Astrocyte (in vitro differentiated cells and primary cell): ENCODE data around the gene EPB41. TPM values are rescaled to one million over a fixed set of nuclear protein-coding genes. Genes with fewer than 3 reads are reported as not detected.

Experiments
- DNase-seq: peaks from one replicate; pipeline ENCODE4 v3.0.0-alpha.2; 2010; ENCODE audit warnings: low read depth
- FAIRE-seq: peaks from 2 replicates; lab custom pipeline; 2011; peaks lifted over from hg19 to GRCh38; lab: Jason Lieb, UNC
- H2AFZ ChIP-seq: 2 replicates; pipeline ENCODE4 v1.6.0; 2012; ENCODE audit warnings: low read depth, low read length, inconsistent platforms
- H3K27ac ChIP-seq: 2 replicates; pipeline ENCODE4 v1.5.1; 2011; ENCODE audit warnings: low read depth, low read length, inconsistent platforms
- H3K27me3 ChIP-seq: 2 replicates; pipeline ENCODE4 v1.6.0; 2011; ENCODE audit warnings: low read length, inconsistent platforms; ENCODE audit not compliant: insufficient read depth
- H3K36me3 ChIP-seq: 2 replicates; pipeline ENCODE4 v1.5.1; 2011; ENCODE audit warnings: low read length, inconsistent platforms; ENCODE audit not compliant: insufficient read depth
- H3K4me1 ChIP-seq: 2 replicates; pipeline ENCODE4 v1.5.1; 2011; ENCODE audit warnings: low read length, inconsistent platforms; ENCODE audit not compliant: insufficient read depth
- H3K4me2 ChIP-seq: 2 replicates; pipeline ENCODE4 v1.6.0; 2012; ENCODE audit warnings: low read length, inconsistent platforms
- H3K4me3 ChIP-seq: 2 replicates; pipeline ENCODE4 v1.5.1; 2011; ENCODE audit warnings: low read depth, mild to moderate bottlenecking, low read length, inconsistent platforms; ENCODE audit not compliant: insufficient read depth
- H3K79me2 ChIP-seq: 2 replicates; pipeline ENCODE4 v1.6.0; 2012; ENCODE audit warnings: mild to moderate bottlenecking, low read length, inconsistent platforms; ENCODE audit not compliant: insufficient read depth
- H3K9ac ChIP-seq: 2 replicates; pipeline ENCODE4 v1.6.0; 2012; ENCODE audit warnings: mild to moderate bottlenecking, low read length, inconsistent platforms
- H3K9me3 ChIP-seq: 2 replicates; pipeline ENCODE4 v1.5.1; 2012; ENCODE audit warnings: low read depth, mild to moderate bottlenecking, low read length, inconsistent platforms; ENCODE audit not compliant: insufficient read depth
- H4K20me1 ChIP-seq: 2 replicates; pipeline ENCODE4 v1.6.0; 2012; ENCODE audit warnings: low read length, inconsistent platforms; ENCODE audit not compliant: insufficient read depth
- H3K27ac Mint-ChIP-seq: one replicate; pipeline ENCODE4 v1.8.0; 2021; ENCODE audit warnings: mild to moderate bottlenecking, mixed read lengths; ENCODE audit not compliant: unreplicated experiment
- H3K27me3 Mint-ChIP-seq: one replicate; pipeline ENCODE4 v1.8.0; 2021; ENCODE audit warnings: low read depth, mixed read lengths; ENCODE audit not compliant: unreplicated experiment
- H3K36me3 Mint-ChIP-seq: one replicate; pipeline ENCODE4 v1.8.0; 2021; ENCODE audit warnings: low read depth, mixed read lengths; ENCODE audit not compliant: unreplicated experiment
- H3K4me1 Mint-ChIP-seq: one replicate; pipeline ENCODE4 v1.8.0; 2021; ENCODE audit warnings: low read depth, mixed read lengths; ENCODE audit not compliant: unreplicated experiment
- H3K4me3 Mint-ChIP-seq: one replicate; pipeline ENCODE4 v1.8.0; 2021; ENCODE audit warnings: mild to moderate bottlenecking, moderate library complexity, mixed read lengths; ENCODE audit not compliant: unreplicated experiment
- H3K9me3 Mint-ChIP-seq: one replicate; pipeline ENCODE4 v1.8.0; 2021; ENCODE audit warnings: mild to moderate bottlenecking, mixed read lengths; ENCODE audit not compliant: unreplicated experiment
- EZH2 ChIP-seq: IDR thresholded peaks from 2 replicates; pipeline ENCODE4 v1.6.1; 2012; ENCODE audit warnings: mild to moderate bottlenecking, low read length, inconsistent platforms; ENCODE audit not compliant: insufficient read depth
- total RNA-seq: library from RNA; stranded (reverse); gene quantifications from 2 replicates; pipeline ENCODE4 v1.2.1, GENCODE V29; 2021
- TF ChIP-seq, protein P1 (sequence below): IDR thresholded peaks from 2 replicates; pipeline ENCODE4 v1.5.1; 2011; ENCODE audit warnings: low read depth, mild to moderate bottlenecking, inconsistent platforms, low read length, moderate library complexity; ENCODE audit not compliant: insufficient read depth

Gene EPB41
- total RNA-seq, 1 donor from 2014 or later = 13.9 TPM

DNA sequence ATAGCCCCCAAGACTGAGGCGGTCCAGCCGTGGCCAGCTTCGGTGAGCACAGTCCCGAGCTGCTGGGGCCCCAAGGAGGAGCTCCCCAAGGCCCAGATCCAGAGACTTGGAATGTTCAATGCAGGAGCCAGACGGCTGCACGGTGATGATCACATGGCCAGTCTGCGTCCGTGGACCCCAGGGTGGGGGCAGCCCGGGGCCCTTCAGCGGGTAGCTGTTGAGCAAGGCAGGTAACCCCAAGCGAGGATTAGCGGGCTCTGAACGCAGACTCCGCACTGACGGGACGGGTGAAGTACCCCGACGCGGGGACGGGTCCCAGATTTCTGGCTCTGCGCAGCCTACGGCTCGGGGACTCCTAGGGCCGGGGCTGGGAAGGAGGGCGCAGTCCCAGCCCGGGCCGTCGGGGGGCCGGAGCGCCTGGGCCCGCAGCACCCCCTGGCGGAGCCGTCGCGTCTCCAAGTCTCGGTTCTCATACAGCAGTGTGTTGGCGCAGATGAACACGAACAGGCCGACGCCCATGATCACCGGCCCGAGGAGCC is 206.6 kb downstream of the EPB41 start:
- Histone ChIP-seq H4K20me1 (peaks cover 14% of the 10 kb centered on the region), H3K27me3 (no peaks in the 10 kb centered on the region), H3K9me3 (no peaks in the 10 kb centered on the region), H2AFZ (no peak overlapping the region), H3K79me2 (no peaks in the 10 kb centered on the region), H3K4me1 (peaks cover 22% of the 10 kb centered on the region), H3K9ac (no peak overlapping the region), H3K27ac (no peak overlapping the region), H3K36me3 (no peaks in the 10 kb centered on the region), H3K4me3 (peak overlapping the region; percentile 57), H3K4me2 (peak overlapping the region; percentile 98)
- TF ChIP-seq, protein P1, sequence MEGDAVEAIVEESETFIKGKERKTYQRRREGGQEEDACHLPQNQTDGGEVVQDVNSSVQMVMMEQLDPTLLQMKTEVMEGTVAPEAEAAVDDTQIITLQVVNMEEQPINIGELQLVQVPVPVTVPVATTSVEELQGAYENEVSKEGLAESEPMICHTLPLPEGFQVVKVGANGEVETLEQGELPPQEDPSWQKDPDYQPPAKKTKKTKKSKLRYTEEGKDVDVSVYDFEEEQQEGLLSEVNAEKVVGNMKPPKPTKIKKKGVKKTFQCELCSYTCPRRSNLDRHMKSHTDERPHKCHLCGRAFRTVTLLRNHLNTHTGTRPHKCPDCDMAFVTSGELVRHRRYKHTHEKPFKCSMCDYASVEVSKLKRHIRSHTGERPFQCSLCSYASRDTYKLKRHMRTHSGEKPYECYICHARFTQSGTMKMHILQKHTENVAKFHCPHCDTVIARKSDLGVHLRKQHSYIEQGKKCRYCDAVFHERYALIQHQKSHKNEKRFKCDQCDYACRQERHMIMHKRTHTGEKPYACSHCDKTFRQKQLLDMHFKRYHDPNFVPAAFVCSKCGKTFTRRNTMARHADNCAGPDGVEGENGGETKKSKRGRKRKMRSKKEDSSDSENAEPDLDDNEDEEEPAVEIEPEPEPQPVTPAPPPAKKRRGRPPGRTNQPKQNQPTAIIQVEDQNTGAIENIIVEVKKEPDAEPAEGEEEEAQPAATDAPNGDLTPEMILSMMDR = peak; percentile 32
- no peak for TF ChIP-seq EZH2
- peaks cover 6% of the 10 kb centered on the region for H3K36me3 Mint-ChIP-seq
- H3K4me3 Mint-ChIP-seq = no peak overlapping the region
- H3K9me3 Mint-ChIP-seq = no peaks in the 10 kb centered on the region
- H3K4me1 Mint-ChIP-seq = no peaks in the 10 kb centered on the region
- DNase-seq (no peak), FAIRE-seq (no peak)
- H3K27me3 Mint-ChIP-seq = peaks cover 4% of the 10 kb centered on the region
- H3K27ac Mint-ChIP-seq = no peak overlapping the region

DNA sequence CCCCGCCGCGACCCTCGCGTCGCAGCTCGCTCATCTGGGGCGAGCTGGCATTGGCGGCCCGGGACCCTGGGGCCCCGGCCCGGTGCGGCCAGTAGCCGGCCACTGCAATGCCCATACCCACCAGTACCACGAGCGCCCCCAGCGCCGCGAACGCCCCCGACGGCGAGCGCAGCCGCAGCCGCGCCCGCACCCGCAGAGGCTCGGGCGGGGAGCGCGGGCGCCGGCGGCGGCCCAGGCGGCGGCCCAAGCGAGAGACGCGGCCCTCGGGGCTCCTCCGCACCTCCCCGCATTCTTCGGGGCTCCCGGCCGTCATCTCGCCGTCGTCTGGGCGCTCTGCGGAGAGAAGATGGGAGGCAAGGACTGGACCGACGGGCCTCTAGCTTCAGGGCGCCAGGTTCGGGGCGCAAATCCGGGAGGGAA is 207.2 kb downstream of the EPB41 start:
- Mint-ChIP-seq H3K36me3 (peaks cover 6% of the 10 kb centered on the region), H3K4me1 (no peaks in the 10 kb centered on the region), H3K9me3 (no peaks in the 10 kb centered on the region), H3K27ac (no peak overlapping the region), H3K27me3 (peaks cover 4% of the 10 kb centered on the region), H3K4me3 (no peak overlapping the region)
- Histone ChIP-seq H3K27me3 (no peaks in the 10 kb centered on the region), H3K9ac (peak overlapping the region; percentile 93), H3K27ac (no peak overlapping the region), H3K4me1 (peaks cover 22% of the 10 kb centered on the region), H4K20me1 (peaks cover 14% of the 10 kb centered on the region), H3K4me2 (peak overlapping the region; percentile 98), H2AFZ (peak overlapping the region; percentile 84), H3K36me3 (no peaks in the 10 kb centered on the region), H3K9me3 (no peaks in the 10 kb centered on the region), H3K79me2 (no peaks in the 10 kb centered on the region), H3K4me3 (peak overlapping the region; percentile 57)
- FAIRE-seq = no peak
- DNase-seq = no peak
- no peak for TF ChIP-seq EZH2
- TF ChIP-seq, protein P1 = no peak

DNA sequence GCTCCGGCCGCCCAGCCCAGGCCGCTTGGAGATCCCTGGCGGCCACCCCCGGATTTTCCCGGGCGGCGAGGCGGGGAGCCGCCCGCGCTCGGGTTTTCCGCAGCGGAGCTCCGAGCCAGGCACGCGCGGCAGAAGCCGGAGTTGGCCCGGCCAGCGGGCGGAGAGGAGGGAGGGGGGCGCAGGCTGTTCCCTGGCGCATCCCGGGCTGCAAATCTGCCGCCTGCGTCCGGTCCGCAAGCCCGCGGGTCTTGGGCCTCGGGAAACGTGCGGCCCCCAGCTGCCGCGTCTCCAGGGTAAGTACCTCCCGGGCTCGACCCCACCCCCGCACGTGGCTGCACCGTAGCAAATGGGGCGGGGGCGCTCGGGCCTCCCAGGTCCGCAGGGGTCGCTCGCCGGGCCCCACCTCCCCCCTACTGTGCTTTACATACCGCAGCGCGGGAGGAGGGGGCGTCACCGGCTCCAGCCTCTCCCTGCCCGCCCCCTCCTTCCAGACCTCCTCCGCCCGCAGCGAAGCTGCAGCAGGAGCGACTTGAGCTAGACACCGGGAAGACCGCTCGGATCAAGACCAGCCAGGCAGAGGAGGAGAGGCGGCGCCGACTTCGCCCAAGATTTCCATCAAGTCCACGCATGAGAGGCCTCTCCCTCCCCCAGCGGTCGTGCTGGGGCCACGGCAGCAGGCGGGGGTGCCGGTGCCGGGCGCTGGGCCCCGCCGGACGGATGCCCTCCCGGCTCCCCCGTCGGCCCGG is 207.7 kb downstream of the EPB41 start:
- Histone ChIP-seq H3K36me3 (no peaks in the 10 kb centered on the region), H3K27me3 (no peaks in the 10 kb centered on the region), H3K27ac (peak overlapping the region; percentile 66), H2AFZ (peak overlapping the region; percentile 84), H3K79me2 (no peaks in the 10 kb centered on the region), H3K9me3 (no peaks in the 10 kb centered on the region), H3K4me2 (peak overlapping the region; percentile 98), H3K4me3 (peak overlapping the region; percentile 57), H3K4me1 (peaks cover 22% of the 10 kb centered on the region), H3K9ac (peak overlapping the region; percentile 93), H4K20me1 (peaks cover 14% of the 10 kb centered on the region)
- no peaks in the 10 kb centered on the region for H3K9me3 Mint-ChIP-seq
- peaks cover 6% of the 10 kb centered on the region for H3K36me3 Mint-ChIP-seq
- H3K27ac Mint-ChIP-seq = no peak overlapping the region
- FAIRE-seq = no peak
- TF ChIP-seq, protein P1 = no peak
- TF ChIP-seq EZH2 = peak; percentile 30
- H3K4me1 Mint-ChIP-seq = no peaks in the 10 kb centered on the region
- peak overlapping the region; percentile 62 for H3K4me3 Mint-ChIP-seq
- no peak for DNase-seq
- peaks cover 4% of the 10 kb centered on the region for H3K27me3 Mint-ChIP-seq
